Adipose tissue (tissue), 3 donors: ENCODE results near the gene NELFCD. TPM values are rescaled to one million over a fixed set of nuclear protein-coding genes. Genes with fewer than 3 reads are reported as not detected.
"Not testable (repeated sequence)": the region's sequence is repeated elsewhere in the genome, so short reads cannot be mapped to it uniquely, and the experiment has no call there.

Experiments
- H3K27ac ChIP-seq: one replicate; pipeline ENCODE4 v1.5.1; 2013; ENCODE audit warnings: low read depth, low read length
- WGBS, 3 donors: extraction: QIAGEN DNeasy Blood & Tissue Kit; methylation state at CpG; one replicate each; pipeline ENCODE4 v1.1.7; 2013; 5-methylcytosine and 5-hydroxymethylcytosine counted together
- polyA plus RNA-seq, 3 donors: library from polyadenylated mRNA; stranded (reverse); fragments of 200-250 nt; gene quantifications; one replicate each; pipeline ENCODE4 v1.2.3, GENCODE V29; 2013
- donor health status: healthy with polysubstance abuse.
- donor health status: Bipolar disorder and iron deficiency.
- donor health status: healthy.

NELFCD gene, protein sequence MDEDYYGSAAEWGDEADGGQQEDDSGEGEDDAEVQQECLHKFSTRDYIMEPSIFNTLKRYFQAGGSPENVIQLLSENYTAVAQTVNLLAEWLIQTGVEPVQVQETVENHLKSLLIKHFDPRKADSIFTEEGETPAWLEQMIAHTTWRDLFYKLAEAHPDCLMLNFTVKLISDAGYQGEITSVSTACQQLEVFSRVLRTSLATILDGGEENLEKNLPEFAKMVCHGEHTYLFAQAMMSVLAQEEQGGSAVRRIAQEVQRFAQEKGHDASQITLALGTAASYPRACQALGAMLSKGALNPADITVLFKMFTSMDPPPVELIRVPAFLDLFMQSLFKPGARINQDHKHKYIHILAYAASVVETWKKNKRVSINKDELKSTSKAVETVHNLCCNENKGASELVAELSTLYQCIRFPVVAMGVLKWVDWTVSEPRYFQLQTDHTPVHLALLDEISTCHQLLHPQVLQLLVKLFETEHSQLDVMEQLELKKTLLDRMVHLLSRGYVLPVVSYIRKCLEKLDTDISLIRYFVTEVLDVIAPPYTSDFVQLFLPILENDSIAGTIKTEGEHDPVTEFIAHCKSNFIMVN
- 10 to 100 TPM; 27.8 to 42.7 (median 40.0) TPM for polyA plus RNA-seq

DNA sequence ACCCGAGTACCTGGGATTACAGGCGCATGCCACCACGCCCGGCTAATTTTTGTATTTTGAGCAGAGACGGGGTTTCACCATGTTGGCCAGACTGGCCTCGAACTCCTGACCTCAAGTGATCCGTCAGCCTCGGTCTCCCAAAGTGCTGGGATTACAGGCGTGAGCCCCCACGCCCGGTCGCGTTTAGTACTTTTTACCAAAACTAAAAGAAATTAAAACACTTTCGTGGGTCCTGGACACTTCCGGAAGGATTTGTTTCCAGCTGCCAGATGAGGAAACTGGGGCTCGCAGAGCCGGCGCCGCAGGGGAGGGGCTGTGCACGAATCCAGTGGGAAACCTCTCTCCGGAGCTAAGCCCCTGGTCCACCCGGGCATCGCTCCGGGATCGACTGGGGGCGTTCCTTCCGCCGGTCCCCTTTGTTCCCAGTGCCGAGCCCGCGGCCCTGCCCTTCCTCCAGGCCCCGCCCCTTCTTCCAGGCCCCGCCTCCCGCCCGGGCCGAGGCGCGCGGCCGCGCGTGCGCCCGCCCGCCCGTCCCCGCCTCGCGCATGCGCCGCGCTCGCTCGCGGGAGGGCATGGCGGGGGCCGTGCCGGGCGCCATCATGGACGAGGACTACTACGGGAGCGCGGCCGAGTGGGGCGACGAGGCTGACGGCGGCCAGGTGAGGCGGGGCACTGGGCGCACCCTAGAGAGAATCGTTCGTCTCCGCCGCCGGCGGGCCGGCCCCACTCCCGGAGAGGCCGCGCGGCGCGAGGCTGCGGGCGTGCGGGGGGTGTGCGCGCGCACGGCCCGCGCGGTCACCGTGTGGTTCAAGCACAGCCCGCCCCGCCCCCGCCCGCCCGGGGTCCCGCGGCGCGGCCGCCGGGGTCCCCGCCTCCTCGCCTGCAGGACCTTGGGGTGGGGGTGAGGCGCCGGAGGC, at the start of gene NELFCD:
NELFCD (plus strand) TSS at position 546 of the 917 bp plus-strand sequence; CDS start at position 600, 54 bp downstream.
- 6 to 17% (median 11%) methylated on average over 49 to 109 of the region's 109 CpGs for WGBS, 3 donors
- H3K27ac ChIP-seq, result no peak within 1 kb of the TSS

- no peak overlapping the region for H3K27ac ChIP-seq
- 86 to 91% (median 88%) methylated on average over 5 of the region's 5 CpGs for WGBS, 3 donors
These were observed 48.9 kb upstream of the NELFCD start for GRCh38 chr20:58932170-58932569.

DNA sequence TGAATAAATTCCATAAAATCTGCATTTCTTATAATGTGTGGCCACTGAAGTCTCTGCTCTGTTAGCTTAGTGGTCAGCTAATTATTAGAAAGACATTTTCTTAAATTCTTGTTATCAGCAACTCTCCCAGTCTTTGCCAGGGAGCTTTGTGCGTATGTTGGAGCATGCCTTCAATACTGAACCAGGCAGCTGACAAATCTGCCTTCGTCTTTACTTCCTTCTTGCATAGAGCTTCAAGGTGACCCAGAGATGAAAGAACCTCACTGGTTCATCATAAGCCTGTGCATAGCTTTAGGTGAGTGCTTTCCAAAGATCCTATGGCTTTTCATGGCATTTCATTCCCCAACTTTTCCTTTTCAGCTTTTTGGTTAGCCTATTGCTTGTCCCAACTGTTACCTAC, 43.0 kb upstream of the NELFCD start:
- 68 to 74% (median 71%) methylated on average over 2 of the region's 2 CpGs for WGBS, 3 donors

DNA sequence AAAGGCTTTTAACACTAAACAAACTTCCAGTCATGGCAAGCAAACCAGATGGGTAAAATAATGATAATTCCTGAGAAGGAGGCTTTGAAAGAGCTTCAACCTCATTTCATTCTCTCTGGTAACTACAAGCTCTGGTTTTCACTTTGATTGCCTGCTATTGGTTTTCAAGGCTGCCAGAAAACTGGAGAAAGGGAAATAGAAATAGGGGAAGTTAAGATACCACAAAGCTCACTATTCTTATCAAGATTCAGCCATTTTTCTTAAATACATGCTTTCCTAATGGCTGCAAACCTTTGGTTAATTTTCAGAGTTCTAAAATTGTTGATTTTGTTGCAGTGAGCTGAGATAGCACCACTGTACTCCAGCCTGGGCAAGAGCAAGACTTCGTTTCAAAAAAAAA, 42.5 kb upstream of the NELFCD start:
- WGBS, 3 donors, result 69 to 80% (median 75%) methylated on average over 1 of the region's 1 CpG
- H3K27ac ChIP-seq, result no peak overlapping the region

More for the DNA sequence above, 43.0 kb upstream of the NELFCD start:
- no peak overlapping the region for H3K27ac ChIP-seq

DNA sequence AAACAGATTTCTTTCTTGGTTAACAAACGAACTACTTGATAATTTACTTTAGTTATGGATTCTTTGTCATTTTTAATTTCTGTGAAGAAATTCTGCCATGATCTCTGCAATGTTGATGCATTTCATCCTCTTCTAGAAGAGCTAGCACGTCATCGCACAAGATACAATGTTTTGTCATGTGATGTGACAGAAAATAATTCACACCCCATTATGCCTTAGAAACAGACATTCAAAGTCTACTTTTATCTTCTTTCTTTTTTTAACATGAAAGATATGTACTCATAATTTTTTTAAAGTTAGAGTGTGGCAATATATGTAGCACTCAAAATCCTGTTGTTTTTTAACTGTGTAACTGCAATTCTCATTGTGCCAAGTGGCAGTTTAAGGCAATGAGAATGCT, 39.6 kb upstream of the NELFCD start:
- H3K27ac ChIP-seq, result no peak overlapping the region
- WGBS, 3 donors, result 78 to 85% (median 82%) methylated on average over 3 of the region's 3 CpGs

DNA sequence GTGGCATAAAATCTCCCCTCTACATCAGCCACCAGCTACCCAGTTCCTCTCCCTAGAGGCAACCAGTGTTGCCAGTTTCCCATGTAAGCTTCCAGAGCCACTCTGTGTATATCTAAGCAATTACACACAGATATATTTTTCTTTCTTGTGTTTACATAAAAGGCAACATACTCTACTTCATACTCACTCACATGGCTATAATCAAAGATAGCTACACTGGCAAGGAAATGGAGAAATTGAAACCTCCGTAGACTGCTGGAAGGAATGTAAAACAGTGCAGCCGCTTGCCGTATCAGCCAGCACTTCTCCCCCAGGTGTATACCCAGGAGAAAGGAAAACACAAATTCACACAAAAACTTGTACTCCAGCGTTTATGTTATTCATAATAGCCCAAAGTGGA, 38.5 kb upstream of the NELFCD start:
- WGBS, 3 donors, result 62 to 75% (median 74%) methylated on average over 4 of the region's 4 CpGs

GRCh38 chr20:58944610-58945009, 36.4 kb upstream of the NELFCD start:
- H3K27ac ChIP-seq, result no peak overlapping the region
- WGBS, 3 donors, result 48 to 85% (median 82%) methylated on average over 5 of the region's 5 CpGs

More for the DNA sequence above, 38.5 kb upstream of the NELFCD start:
- no peak overlapping the region for H3K27ac ChIP-seq

- 81 to 88% (median 87%) methylated on average over 10 of the region's 10 CpGs for WGBS, 3 donors
These were observed 35.0 kb upstream of the NELFCD start for GRCh38 chr20:58945965-58946631.

GRCh38 chr20:58947797-58948388, 33.2 kb upstream of the NELFCD start:
- WGBS, 3 donors, result 77 to 86% (median 84%) methylated on average over 7 of the region's 7 CpGs
- H3K27ac ChIP-seq, result not testable (repeated sequence)

More at GRCh38 chr20:58945965-58946631, 35.0 kb upstream of the NELFCD start:
- H3K27ac ChIP-seq, result no peak overlapping the region

GRCh38 chr20:58950603-58951002, 30.5 kb upstream of the NELFCD start:
- no peak overlapping the region for H3K27ac ChIP-seq
- WGBS, 3 donors, result 72 to 86% (median 81%) methylated on average over 5 of the region's 5 CpGs

- H3K27ac ChIP-seq, result no peak overlapping the region
These were observed 28.0 kb upstream of the NELFCD start for GRCh38 chr20:58953050-58953449.

DNA sequence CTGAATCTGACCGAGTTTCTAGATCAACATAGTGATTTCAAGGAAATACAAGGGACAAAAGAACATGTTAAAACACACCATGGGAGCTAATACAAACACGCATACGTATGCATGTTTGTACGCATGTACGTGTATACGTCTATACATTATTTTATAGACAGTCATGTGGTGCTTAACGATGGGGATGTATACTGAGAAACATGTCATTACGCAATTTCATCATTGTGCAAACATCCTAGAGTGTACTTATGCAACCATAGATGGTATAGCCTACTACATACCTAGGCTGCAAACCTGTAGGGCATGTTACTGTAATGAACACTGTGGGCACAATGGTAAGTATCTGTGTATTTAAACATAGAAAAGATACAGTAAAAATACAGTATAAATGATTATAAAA, 25.0 kb upstream of the NELFCD start:
- no peak overlapping the region for H3K27ac ChIP-seq
- WGBS, 3 donors, result 66 to 89% (median 74%) methylated on average over 8 of the region's 8 CpGs

DNA sequence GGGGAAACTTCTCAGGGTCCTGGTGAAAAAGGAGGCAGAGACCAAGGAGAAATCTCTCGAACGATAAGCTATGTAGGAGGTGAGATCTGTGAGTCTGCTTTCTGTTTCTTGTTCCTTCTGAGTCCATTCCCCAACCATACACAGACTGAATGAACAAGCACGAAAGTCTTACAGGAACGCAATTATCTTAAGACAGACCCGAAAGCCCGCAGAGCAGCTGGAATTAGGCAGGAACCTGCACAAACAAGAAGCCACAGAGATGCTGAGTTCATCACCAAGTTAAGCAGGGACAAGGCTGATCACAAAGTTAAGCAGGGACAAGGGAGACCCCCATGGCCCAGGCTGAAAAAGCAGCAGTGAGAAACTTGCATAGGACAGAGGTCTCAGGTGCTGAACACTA, 21.4 kb upstream of the NELFCD start:
- no peak overlapping the region for H3K27ac ChIP-seq
- 65 to 77% (median 76%) methylated on average over 6 of the region's 6 CpGs for WGBS, 3 donors

- no peak overlapping the region for H3K27ac ChIP-seq
- WGBS, 3 donors, result 55 to 78% (median 56%) methylated on average over 8 of the region's 8 CpGs
These were observed 17.9 kb upstream of the NELFCD start for GRCh38 chr20:58963060-58963584.

DNA sequence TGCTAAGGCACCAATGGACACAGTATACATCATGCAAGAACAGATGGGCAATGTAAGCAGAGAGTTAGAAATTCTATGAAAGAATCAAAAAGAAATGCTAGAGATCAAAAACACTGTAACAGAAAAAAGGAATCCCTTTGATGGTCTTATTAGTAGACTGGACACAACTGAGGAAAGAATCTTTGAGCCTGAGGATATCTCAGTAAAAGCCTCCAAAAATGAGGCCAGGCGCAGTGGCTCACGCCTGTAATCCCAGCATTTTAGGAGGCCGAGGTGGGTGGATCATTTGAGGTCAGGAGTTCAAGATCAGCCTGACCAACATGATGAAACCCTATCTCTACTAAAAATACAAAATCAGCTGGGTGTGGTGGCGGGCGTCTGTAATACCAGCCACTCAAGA, 17.1 kb upstream of the NELFCD start:
- WGBS, 3 donors, result 89 to 92% (median 90%) methylated on average over 5 of the region's 5 CpGs

GRCh38 chr20:58965270-58966064, 15.6 kb upstream of the NELFCD start:
- H3K27ac ChIP-seq, result no peak overlapping the region
- WGBS, 3 donors, result 73 to 75% (median 75%) methylated on average over 14 of the region's 14 CpGs

More for the DNA sequence above, 17.1 kb upstream of the NELFCD start:
- not testable (repeated sequence) for H3K27ac ChIP-seq
